Amygdala (tissue), 56 donors: ENCODE data around the gene HIPK1.

Experiments used
- DNase-seq, 56 donors: peaks; one replicate each; lab custom pipeline; 2025; lab: John Stamatoyannopoulos, UW

The HIPK1 gene

GRCh38 chr1:113912594-113913311 is 16.4 kb upstream of the HIPK1 start:
- DNase-seq = peak in 9 of 56 donors; percentile 1 to 51 (median 7)

- DNase-seq = no peak
Observed at GRCh38 chr1:113913312-113913668, 15.8 kb upstream of the HIPK1 start.

GRCh38 chr1:113913887-113914664 is 15.0 kb upstream of the HIPK1 start:
- no peak for DNase-seq

- DNase-seq = no peak
Observed at GRCh38 chr1:113916974-113917373, 12.2 kb upstream of the HIPK1 start.

- DNase-seq = no peak
Observed at GRCh38 chr1:113917400-113918082, 11.6 kb upstream of the HIPK1 start.

- no peak for DNase-seq
Observed at GRCh38 chr1:113918243-113918642, 10.9 kb upstream of the HIPK1 start.

- DNase-seq = no peak
Observed at GRCh38 chr1:113922957-113923356, 6.2 kb upstream of the HIPK1 start.

- DNase-seq = no peak
Observed at GRCh38 chr1:113924473-113924872, 4.7 kb upstream of the HIPK1 start.

- DNase-seq = peak in 1 of 56 donors; percentile 32
Observed at GRCh38 chr1:113928187-113928930, 765 bp upstream of the HIPK1 start.

- peak in 31 of 56 donors; percentile 20 to 78 (median 56) for DNase-seq
Observed at GRCh38 chr1:113929750-113930498, 800 bp downstream of the HIPK1 start.

- no peak for DNase-seq
Observed at GRCh38 chr1:113930499-113931161, 1.5 kb downstream of the HIPK1 start.

- no peak for DNase-seq
Observed at GRCh38 chr1:113931451-113931851, 2.3 kb downstream of the HIPK1 start.

- no peak for DNase-seq
Observed at GRCh38 chr1:113934006-113934405, 4.9 kb downstream of the HIPK1 start.

- DNase-seq = no peak
Observed at GRCh38 chr1:113934511-113935055, 5.5 kb downstream of the HIPK1 start.

GRCh38 chr1:113935176-113935575 is 6.1 kb downstream of the HIPK1 start:
- DNase-seq = no peak

GRCh38 chr1:113935970-113936369 is 6.8 kb downstream of the HIPK1 start:
- DNase-seq = no peak

- DNase-seq = no peak
Observed at GRCh38 chr1:113937146-113937545, 8.0 kb downstream of the HIPK1 start.

GRCh38 chr1:113938192-113938591 is 9.1 kb downstream of the HIPK1 start:
- DNase-seq = no peak
